Mesenteric fat pad (tissue), 1 donor: Measurements from ENCODE around the gene STXBP6. TPM values are rescaled to one million over a fixed set of nuclear protein-coding genes. Genes with fewer than 3 reads are reported as not detected.
"Not testable (repeated sequence)": the region's sequence is repeated elsewhere in the genome, so short reads cannot be mapped to it uniquely, and the experiment has no call there.

Experiments
- DNase-seq: peaks from one replicate; pipeline ENCODE4 v3.0.0-alpha.2; 2020; ENCODE audit warnings: low spot score
- total RNA-seq: library from RNA; stranded (reverse); fragmentation: NEBNext Ultra II Directional; extraction: Animal tissue kit (Norgen Biotek cat#: 25700); gene quantifications from one replicate; pipeline ENCODE4 v1.2.1, GENCODE V29; 2021
- donor health status: DM: yes; HTN: yes; CAD: no.

STXBP6 gene
- total RNA-seq, 1 donor from 2014 or later, result 2.4 TPM

DNA sequence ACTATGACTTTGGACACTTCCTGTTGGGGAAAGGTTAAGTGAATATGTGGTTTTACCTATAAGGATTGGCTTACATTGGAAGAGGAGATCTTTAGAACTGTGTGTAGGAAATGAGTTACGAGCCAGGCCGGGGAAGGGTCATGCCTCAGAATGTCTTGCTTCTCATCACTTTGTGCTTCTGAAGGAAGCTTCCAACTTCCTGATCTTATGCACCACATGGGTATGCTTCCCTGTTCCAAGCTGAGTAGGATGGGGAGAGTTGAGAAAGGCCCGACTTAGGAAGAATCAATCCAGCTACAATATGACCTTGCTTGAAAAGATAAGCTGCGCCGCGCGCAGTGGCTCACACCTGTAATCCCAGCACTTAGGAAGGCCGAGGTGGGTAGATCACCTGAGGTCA lies 59.9 kb downstream of the STXBP6 start:
- no peak for DNase-seq

GRCh38 chr14:24988760-24989159 lies 61.2 kb downstream of the STXBP6 start:
- DNase-seq, result no peak

DNA sequence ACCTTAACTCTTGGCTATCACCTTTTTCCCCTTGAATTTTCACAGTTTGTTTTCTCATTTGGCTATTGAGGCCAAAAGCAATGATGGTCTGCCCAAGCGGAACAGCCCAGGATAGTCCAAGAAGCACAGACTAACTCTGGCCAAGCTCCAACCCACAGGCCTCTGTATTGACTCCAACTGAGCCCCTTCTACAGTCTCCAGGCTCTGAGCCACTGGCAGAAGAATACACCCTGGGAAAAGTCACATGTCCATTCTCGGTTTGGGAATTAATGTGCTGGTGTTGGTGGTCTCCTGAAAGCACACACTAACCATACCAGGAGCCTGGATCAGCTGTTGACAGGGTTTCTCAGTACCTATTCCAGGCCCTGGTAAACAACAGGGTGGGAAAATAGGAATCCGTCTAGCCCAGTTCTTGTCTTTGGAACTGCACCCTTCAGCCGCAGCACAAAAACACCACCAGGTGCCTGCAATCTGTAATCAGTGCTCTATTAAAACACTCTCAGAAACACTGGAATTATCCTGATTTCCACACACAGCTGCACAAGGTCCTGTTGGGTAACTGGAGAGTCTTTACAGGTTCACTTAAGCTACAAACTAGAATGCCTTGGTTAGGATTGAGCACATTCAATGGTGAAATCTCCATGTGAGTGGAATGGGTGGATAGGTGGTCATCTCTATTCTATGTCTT lies 63.6 kb downstream of the STXBP6 start:
- DNase-seq, result no peak

DNA sequence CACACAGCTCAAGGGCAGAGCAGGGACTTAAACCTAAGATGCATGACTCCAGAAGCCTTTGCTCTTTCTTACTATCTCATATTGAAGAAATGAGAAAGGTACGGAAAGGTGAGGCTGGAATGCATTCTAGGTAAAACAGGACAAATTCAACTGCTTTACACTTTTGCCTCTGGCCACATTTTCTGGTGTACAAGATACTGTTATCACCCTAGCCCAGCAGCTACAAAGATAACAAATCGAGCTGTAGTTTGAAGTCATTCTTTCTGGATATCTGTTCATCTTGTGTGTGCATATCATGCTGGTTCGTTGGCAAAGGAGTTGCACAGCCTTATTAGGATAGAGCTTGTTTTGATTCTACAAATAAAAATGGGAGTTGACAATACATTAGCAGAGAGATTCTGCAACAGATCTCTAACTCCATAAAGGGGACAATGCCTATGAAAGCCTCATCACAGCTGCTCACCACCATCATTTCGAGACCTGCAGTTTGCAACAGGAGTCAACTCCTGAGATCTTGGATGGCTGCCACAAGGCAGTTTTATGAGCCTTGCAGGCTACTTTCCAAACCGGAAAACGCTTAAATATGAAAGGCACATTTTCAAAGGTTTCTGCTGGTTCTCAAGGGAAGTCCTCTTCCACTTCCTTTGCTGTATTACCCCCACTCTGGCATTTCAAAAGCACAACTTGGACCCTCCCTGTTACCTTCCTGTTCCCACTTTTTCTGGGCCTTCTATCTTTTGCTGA lies 64.9 kb downstream of the STXBP6 start:
- DNase-seq, result no peak

GRCh38 chr14:24982472-24983155 lies 67.3 kb downstream of the STXBP6 start:
- DNase-seq, result no peak

DNA sequence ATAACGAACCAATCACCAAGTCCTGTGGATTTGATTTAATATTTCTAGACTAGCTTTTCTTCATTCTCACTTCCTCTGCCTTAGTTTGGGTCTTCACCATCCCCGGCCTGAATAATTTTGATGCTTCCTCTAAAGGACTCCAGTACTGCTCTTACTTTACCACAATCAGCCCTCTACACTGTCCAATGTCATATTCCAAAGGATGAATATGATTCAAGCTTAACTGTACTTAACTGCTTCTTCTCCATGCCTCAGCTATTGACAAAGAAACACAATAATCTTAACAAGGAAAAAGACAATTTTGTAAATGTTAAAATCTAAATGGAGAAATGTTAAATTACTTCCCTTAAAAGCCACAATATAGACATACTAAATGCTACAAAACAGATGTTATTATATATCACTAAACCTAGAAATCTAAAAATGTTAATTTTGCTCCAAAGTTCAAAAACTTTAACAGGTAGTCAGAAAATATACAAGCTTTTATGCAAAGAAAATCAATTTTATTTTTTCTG lies 70.2 kb downstream of the STXBP6 start:
- DNase-seq, result no peak

DNA sequence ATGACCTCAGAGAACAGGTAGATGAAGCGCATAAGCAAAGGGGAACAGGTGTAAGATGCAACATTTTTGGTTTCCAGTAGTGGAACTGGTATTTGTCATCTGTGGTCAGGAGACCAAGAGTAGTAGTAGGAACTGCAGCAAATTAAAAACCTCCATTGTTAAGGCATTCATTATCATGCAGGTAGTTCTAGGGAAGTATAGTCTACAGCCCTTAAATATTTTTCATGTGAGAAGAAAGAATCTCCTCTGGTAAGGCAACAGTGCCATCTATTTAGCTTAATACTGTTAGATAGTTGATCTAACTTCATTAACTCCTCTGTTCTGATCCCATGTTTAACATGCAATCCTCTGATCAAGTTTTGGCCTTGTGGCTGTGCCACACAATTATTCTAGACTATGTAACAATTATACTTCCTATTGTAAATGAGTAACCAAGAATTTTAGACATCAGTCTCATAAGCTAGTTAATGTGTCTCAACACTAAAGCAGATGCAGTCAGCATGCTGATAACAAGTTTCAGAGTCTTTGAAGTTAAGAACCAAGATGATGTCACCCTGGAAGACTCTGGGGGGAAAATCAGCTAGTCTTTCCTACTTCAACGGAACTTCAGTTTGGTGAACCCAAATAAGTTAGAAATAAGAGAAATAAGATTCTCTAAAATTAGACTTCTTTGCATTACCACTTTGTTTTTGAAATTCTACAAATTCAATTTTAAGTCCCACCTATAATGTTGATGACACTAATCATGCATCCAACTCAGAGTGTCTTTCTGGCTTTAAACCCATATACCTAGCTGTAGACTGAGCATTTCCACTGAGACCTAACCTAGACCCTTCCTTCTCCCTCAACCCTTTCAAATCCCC lies 70.9 kb downstream of the STXBP6 start:
- DNase-seq, result no peak

- no peak for DNase-seq
Observed at GRCh38 chr14:24976602-24977001, 73.3 kb downstream of the STXBP6 start.

- no peak for DNase-seq
Observed at GRCh38 chr14:24975393-24975792, 74.6 kb downstream of the STXBP6 start.

- no peak for DNase-seq
Observed at GRCh38 chr14:24974591-24975374, 75.2 kb downstream of the STXBP6 start.

DNA sequence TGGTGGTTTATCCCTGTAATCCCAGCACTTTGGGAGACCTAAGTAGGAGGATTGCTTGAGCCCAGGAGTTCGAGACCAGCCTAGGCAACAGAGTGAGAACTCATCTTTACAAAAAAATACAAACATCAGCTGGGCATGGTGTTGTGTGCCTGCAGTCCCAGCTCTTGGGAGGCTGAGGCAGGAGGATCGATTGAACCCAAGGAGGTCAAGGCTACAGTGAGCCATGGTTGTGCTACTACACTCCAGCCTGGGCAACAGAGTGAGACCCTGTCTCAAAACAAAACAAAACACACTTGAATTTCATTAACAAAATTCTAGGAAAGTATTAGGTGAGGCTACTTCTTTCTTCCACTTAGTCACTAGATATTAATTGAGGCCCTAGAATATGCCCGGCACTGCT lies 77.1 kb downstream of the STXBP6 start:
- DNase-seq, result no peak

GRCh38 chr14:24971255-24971654 lies 78.7 kb downstream of the STXBP6 start:
- DNase-seq, result no peak

DNA sequence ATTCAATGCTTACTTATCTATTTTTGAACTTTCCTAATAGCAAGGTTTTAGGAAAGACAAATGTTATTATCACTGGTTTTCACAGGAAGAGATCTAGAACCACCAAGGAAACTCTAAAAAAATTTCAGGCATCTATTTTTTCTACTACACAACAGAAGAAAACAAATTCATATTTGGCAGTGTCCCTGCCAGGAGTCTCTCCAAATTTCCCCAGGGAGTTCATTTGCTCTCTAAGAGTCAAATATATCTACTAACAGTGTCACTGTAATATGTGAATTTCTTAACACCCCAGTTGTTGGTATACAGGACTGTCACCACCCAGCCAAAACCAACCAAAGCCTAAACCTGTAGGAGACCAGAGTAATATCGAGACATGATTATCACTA lies 83.4 kb downstream of the STXBP6 start:
- no peak for DNase-seq

DNA sequence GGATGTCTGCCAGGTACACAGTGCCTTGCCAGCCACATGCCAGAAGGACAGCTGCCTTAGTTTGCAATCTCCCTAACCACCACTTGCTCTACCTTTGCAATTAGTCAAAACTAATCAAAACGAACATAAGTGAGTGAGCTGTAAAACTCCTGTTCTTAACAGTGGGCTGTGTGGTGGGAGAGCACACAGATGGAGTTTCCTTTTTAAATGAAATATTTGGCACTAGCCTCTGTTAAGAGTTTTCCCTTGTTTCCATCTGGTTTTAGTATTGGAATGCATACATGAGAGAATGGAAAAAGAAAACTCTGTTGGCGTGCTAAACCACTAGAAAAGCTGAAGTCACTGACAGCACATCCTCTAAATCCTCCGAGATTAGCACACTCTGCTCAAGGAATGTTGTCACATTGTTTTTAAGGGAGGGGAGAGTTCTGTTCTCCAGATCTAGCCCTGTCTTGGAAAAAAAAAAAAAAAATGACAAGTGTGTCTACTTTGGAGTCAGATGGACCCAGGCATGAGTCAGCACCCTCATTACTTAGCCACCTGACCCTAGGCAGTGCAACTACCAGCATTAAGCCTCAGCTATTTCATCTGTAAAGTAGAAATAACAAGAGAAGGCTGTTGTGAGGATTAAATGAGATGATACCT lies 83.9 kb downstream of the STXBP6 start:
- no peak for DNase-seq

DNA sequence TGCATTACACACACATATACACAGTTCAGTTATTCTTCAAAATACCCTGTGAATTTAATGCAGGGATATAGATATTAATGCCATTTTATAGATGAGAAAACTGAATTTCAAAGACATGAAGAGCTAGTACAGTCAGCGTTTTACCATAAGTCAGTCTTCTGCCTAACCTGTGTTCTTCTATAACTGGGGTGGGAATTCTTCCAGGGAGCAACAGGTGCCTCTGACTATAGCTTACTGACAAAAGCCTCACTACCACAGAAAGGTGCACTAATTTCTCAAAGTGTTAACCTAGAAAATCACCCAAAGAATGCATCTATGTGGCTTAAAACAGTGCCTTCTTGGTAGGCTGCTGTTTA lies 84.4 kb downstream of the STXBP6 start:
- DNase-seq, result no peak

DNA sequence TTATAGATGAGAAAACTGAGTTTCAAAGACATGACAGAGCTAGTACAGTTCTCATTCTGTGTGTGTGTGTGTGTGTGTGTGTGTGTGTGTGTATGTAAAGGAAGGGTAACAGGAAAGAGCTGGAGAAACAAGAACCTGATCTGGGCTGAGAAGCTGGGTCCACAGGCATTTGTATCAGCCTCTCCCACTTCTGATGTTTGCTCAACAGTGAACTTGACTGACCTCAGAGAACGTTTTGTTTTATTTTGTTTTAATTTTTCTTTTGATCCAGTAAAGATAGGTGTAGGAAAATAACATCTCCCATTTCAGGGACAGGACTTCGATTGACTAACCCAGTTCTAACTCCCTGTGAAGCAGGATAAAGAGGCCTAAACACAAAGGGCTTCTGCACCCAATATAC lies 85.4 kb downstream of the STXBP6 start:
- no peak for DNase-seq

DNA sequence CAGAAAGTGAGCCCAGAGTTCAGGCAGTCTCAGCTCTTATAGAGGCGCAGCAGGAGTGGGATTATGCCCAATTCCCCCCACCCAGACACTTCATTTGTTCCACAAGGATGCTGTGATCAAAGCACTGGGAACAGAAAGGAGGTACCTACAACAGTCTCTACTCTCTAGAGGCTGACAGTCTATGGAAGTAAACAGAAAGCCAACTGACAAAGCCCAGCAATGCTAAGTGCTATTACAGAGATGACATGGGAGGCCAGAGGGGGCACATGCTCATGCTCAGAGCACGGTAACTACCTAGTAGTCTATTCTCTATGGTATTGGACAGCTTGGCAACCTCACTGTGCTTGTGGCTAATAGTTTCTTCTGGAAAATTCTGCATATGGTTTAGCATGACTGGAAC lies 85.9 kb downstream of the STXBP6 start:
- no peak for DNase-seq

DNA sequence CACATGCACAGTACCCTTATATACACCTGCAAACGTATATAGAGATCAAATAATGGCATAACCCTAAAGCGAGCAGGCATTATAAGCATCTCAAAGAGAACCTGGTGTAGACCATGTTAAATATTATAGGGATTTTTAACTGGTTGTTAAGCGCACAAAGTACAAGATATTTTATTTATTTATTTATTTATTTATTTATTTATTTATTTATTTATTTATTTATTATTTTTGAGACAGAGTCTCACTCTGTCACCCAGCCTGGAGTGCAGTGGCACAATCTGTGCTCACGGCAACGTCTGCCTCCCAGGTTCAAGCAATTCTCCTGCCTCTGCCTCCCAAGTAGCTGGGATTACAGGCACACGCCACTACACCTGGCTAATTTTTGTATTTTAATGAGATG lies 87.8 kb downstream of the STXBP6 start:
- not testable (repeated sequence) for DNase-seq

- no peak for DNase-seq
Observed at GRCh38 chr14:24960816-24961215, 89.1 kb downstream of the STXBP6 start.

GRCh38 chr14:24959791-24960331 lies 90.1 kb downstream of the STXBP6 start:
- DNase-seq, result no peak
